ENCODE measurements around the gene TMEM47. TPM values are rescaled to one million over a fixed set of nuclear protein-coding genes. Genes with fewer than 3 reads are reported as not detected.

The TMEM47 gene
- total RNA-seq = 24.2 and 42.5 TPM in 2 replicates

DNA sequence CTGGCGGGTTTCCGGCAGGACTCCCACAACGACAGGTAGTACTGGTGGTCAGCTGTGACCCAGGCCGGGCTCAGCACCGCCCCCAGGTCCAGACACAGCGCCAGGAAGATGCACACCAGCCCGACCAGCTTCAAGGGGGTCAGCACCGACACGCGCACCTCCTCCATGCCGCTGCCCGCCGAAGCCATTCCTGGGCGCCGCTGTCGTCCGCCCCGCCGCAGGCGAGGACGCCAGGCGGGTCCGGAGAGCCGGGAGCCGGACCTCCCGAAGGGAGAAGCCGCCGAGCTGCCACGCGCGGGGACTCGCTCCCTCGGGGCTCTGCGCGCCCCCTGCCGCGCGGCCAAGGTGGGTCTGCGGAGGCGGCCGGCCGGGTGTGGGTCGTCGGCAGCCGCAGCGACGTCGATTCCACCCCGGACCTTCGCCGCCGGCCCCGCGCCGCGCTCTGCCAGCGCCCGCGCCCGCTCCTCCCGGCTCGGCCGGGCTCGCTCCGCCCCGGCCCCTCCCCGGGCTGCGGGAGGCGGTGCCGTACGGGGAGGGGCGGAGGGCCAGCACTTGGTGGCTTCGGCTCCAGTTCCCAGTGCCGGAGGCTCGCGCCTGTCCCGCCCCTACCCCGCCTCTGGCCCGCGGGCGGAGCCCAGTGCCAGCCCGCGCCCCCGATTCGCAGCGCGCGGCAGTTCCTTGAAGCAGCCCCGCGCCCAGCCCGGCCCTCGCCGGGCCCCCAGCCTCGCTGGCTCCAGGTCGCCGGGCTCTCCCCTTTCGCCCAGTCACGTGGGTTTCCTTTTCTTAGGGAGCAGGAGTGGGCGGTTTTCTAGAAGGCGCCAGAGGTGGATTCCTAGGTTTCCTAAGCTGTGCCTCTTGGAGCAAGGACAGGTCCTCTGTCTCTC, at the start of gene TMEM47:
TSS of gene TMEM47 (minus strand) at position 444 of the 884 bp plus-strand sequence. CDS start at position 188, 256 bp downstream.

